NCI-H526 (cell line): ENCODE data around the gene PHEX.

Experiments used
- DNase-seq, 2 experiments: peaks; one replicate each; lab custom pipeline; 2025; lab: John Stamatoyannopoulos, UW

Gene PHEX

DNA sequence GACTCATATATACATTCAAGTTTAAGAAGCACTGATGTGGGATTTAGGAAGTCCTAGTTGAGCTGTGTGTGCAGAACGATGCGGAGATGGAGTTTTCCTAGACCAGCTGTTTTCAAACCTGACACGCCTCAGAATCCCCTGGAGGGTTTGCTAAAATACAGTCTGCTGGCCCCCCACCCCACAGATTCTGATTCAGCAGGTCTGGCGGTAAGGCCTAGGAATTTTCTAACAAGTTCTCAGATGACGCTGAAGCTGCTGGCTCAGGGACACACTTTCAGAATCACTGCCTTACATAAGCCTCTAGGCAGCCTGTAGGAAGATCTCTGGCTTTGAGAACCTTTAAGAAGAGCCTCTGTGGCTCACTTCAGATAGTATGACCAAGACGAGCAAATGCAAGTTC is 73.1 kb downstream of the PHEX start:
- no peak for DNase-seq

DNA sequence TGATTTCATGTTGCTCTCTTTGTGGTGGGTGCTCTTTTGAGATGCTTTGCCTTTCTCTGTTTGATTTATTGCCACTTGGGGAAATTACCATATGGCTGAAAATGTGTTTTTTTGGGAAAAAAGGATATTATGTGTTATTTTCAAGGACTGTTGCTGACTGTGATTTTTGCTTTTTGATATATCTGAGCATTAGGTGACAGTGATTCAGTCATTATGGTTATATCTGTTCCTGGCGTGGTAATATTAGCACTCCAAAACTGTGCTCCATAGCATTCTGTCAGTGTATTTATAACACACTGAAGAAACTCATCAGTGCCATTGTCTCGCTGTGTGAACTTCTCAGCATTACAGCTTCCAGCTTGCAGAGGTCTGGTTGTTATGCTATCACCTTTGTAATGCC is 73.8 kb downstream of the PHEX start:
- DNase-seq: no peak

- DNase-seq: no peak
These were observed 77.3 kb downstream of the PHEX start for GRCh38 chrX:22109442-22109841.

DNA sequence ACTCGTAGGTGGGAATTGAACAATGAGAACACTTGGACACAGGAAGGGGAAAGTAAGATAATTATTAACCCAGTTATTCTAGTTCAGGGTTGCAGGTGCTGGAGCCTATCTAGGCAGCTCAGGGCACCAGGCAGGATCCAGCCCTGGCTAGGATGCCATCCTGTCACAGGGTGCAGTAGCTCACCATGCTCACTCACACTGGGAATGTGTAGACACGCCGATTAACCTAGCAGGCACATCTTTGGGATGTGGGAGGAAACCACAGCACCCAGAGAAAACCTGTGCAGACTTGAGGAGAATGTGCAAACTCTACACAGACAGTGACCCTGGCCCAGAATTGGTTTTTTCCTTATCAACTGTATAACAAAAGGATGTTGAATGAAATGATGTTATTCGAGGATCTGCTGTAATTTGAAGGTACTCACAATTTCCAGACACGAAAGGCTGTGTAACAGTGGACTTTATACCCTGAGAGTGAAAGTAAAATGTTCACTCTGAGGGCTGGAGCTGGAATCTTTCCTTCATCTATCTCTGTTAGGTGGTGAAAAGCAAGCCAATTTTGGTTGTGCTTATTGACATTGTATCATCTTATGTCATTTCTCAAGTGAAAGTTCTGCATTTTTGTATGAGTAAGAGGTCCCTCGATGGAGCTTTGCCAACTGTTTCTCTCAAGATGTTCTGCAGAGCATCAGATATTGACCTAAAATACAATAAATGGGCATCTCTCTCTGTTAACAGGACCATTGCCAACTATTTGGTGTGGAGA is 78.8 kb downstream of the PHEX start:
- no peak for DNase-seq

DNA sequence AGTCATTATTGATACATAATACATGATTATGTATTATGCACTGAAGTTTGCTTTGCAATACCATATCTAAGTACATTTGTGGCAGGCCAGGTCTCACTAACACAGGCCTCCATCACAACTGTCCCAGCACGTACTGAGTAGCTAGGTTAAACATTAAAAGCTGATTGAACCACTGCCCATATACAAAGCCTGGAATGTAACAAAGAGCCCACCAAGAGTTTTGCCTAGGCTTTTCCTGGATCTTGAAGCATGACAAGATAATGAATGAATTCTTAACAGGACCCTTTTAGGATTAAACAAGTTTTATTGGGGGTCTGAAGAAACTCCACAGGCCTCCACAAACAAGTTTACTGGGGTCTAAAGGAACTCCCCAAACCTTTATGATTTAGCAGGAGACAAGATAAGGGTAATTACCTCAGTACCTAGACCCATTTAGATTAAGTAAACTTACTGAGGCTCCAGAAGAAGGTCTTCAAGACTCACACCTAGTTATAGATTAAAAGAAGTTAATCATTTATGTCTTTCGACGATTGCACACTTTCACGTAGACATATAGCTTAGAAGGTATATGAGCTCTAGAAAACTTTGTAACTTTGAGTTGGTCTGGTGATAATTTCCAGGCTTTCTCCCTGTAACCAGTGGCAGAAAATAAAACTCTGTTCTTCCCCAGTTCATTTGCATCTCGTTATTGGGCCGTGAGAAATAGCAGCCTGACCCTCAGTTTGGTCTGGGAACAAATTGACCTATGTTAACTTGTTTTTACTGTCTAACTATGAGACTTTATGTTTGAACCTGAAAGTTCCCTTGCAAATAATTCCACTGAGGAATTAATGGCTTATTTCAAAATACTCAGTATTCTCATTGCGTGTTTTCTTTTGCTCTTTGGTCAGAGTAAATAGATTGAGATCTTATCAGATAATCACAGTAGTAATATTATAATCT is 84.8 kb downstream of the PHEX start:
- peak in 1 of 2 experiments; percentile 7 for DNase-seq

DNA sequence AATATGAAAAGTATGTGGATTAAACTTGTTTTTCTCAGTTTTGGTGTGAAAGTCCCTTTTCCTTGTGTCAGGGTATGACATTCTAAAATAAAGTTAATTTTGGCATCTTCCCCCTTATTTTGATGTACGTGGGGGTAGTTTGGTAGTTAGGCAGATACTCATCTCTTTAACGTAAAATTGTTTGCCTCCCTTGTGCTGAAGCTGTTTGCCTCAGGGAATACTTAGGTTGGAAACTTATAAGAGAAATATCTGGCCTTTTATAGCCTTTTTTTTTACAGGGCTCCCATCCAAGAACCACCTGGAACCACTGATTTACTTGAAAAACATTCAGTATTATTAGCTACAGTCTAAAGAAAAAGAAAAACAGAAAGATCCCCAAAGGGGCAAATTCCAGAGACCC is 85.5 kb downstream of the PHEX start:
- peak in 1 of 2 experiments; percentile 28 for DNase-seq

- peak in 1 of 2 experiments; percentile 47 for DNase-seq
These were observed 86.2 kb downstream of the PHEX start for GRCh38 chrX:22118161-22118830.

GRCh38 chrX:22121161-22121560 is 89.0 kb downstream of the PHEX start:
- no peak for DNase-seq

DNA sequence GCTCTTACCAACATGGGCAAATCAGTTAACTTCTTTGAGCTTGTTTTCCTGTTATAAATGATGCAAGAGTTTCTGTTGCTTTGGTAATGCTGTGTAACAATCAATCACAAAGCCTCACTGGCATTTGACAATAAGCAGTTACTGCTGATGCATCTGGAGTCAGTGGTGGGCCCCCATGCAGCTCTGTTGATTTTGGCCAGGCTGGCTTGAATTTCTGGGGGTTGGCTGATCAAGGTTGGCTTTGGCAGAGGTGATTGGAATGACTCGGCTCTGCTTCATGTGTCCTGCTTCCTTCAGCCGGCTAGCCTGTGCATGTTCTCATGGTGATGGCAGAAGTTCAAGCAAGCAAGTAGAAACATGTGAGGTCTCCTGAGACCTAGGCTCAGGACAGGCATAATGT is 90.4 kb downstream of the PHEX start:
- no peak for DNase-seq

GRCh38 chrX:22124098-22124497 is 92.0 kb downstream of the PHEX start:
- DNase-seq: no peak

DNA sequence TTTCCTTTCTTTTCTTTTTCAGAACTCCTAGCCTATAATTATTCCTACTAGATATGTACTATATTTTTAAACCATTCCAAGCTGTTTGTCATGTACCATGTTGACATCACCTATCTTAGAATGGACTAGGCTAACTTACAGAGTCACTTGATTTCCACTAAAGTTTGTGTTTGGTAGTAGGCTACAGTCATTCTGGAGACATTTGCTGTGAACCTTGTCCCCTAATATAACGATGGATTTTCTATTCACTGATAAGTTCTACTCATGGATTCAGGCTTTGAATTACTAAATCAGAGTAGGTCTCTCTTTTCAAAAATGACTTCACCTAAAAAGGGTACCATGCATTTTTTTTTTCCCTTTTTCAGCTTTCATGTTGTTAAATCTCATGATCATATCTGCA is 93.4 kb downstream of the PHEX start:
- DNase-seq: no peak

DNA sequence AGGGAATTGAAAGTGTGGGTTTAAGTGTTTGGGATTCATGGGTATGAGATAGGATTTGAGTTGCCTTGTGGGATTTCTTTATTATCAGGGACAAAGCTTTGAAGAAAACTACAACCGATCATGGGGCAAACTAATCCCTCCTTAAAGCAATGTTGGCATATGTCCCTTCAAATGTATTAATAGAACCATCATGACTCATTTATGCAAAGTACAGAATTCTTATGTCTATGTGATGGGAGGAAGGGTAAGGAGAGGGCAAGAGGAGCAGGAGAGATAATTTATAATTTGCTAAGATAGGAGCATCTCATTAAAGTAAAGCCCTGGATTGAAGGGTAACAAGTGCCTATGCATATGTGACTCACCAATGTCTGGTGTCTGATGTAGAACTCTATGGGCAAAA is 94.2 kb downstream of the PHEX start:
- DNase-seq: no peak

DNA sequence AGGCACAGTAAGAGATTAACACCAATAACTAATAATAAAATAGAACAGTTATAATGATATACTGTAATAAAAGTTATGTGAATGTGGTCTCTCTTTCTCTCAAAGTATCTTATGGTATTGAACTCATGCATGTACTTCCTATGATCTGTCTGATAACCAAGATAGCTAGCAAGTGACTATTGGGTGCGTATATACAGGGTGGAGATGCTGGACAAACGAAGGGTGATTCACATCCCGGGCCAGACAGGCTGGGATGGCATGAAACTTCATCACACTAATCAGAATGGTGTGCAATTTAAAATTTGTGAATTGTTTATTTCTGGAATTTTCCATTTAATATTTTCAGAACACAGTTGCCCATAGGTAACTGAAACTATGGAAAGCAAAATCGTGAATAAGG is 96.8 kb downstream of the PHEX start:
- DNase-seq: no peak

DNA sequence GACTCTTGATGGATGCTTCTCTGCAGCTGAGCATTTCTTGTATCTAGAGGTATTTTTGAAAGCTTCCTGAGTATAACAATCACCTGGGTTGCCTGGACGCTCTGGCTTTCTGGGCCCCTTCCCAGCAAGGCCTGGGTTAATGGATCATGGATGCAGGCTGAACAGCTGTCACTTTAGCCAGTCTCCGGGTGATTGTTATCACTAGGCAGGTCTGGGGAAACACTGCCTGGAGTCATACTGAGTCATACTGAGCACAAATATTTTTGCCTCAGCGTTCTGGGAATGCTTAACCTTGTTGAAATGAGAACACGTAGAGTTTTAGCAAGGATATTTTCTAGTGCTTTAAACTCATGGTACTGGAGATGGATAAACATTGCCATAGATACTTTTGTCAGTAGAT is 102.6 kb downstream of the PHEX start:
- DNase-seq: peak in 1 of 2 experiments; percentile 2

DNA sequence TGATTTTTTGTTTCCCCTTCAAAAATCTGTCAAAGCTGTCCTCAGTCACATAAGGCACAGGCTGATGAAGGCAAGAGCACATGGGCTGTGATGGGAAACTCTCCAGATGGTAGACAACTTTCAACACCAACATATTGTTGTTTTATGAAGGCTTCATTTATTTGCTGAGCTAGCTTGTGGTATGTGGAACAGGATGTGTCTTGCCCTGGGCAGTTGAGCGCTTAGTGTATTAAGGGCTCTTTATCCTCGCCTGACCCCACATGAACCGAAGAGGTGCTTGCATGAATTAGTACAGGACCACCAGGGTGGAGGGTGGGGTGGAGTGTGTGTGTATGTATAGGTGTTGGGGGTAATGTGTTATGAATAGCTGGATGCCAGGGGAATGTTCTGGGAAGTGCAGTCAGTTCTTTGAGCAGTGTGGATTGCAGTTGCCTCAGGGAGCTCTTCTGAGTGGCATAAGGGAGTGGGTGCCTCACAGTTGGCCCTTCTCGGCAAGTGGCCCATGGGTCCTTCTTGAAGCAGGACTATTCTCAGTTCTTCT is 103.1 kb downstream of the PHEX start:
- DNase-seq: no peak

DNA sequence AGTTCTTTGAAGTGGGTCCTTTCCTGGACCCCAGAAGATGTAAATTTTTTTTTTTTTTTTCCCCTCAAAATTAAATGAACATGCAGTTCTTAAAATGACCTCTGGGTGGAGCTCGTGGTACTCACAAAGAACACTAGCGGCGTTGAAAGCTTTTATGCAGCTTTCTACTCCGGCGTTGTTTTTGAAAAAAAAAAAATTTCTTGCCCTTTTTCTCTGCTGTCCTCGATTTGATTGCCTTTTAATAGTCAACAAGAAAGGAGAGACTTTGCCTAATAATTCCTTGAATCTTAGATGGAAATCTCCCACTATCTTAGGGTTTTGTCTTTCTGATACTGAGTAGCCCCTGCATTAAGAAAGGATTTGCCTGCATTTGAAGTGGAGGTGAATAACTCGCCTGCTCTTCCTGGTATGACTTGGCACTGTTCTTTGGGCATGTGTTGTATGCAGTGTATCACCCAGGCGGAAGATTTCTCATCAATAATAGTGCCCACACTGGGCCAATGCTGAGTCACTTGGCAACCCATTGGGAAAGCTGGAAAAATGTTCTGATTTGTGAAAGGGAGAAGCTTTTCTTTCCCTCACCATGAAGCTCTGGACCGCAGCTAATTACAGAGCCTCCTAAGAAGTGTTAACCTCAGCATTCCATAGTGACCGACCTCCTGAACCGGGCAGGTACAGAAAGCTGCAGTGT is 104.0 kb downstream of the PHEX start:
- DNase-seq: peak; percentile 8 to 53

DNA sequence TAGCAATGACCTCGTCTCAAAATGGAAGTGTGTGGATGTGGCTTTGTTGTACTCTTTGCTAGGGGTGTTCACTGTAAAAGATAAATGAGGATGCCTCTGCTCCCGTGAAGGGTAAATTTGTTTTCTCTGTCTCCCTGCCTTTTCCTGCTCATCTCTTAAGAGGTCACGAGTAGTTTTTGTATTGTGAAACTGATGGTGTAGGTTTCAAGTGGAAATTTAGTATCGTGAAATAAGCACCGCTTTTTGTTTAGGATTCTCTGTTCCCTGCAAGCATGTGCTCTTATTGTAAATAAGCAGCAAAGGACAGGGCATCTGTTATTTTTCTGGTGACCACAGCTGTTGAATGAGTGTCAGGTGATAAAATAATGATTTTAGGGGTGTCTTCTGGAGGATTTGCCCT is 104.6 kb downstream of the PHEX start:
- no peak for DNase-seq

DNA sequence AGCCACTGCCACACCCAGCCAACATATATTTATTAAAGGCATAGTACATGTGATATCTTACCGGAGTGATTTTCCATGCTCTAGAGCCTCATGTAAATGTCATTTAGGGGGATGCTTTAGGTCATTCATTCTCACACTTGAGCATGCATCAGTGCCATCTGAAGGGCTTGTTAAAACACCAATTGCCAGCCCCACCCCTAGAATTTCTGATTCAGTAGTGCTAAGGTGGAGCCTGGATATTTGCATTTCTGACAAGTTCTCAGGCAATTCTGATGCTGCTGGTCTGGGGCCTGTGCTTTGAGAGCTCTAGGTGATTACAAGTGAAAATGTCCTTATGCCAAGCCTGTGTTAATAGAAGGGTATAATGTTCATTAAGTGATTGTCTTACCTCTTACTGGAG is 107.7 kb downstream of the PHEX start:
- peak; percentile 77 to 88 for DNase-seq

- DNase-seq: no peak
These were observed 109.1 kb downstream of the PHEX start for GRCh38 chrX:22141047-22141730.

DNA sequence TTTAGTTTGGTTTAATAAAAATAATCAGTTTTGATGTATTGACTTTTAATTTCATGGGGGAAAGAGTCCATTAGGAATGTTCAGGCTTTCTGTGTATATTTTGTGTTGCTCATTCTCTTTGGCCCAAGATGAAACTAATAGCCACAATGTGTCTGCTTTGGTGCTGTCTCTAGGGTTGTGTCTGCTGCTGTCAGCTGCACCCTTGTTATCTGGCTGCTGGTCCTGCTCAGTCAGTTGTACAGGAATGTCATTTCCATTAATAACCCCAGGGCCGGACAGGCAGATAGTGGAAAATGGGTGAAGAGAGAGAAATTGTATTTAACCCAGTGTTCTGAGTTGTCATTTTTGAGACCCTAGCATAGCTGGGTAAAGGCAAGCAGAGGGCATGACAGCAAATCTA is 115.1 kb downstream of the PHEX start:
- DNase-seq: no peak

GRCh38 chrX:22147942-22148341 is 115.8 kb downstream of the PHEX start:
- DNase-seq: no peak
